GM19397 (cell line): Measurements from ENCODE around the gene STARD3.

ENCODE experiments used
- ATAC-seq: cut with Tn5 transposase; IDR thresholded peaks from one replicate; pipeline ENCODE4 v1.9.1; 2021; ENCODE audit warnings: mild to moderate bottlenecking, moderate library complexity; ENCODE audit not compliant: unreplicated experiment

Gene STARD3

DNA sequence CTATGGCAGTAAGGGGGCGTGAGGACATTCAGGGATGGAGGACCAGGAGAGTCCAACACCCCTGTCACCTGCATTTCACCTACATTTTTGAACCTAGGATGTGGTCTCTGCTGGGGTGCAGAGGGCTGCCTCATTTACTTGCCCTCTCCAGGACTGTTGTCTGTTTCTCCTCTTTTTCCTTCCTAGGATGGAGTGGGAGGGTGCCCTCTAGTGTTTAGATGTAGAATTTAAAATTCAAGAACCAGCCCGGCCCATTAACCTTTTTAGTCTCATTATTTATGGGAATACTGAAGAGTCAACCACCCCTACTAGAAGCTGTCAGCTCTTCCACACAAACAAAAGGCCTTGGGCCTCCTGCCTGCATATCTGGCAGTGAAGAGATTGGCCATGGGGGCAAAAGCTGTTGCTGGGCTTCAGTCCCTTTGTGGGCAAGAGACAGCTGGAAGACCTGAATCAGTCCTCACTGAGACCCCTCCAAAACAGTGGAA is 2.5 kb upstream of the STARD3 start:
- no peak for ATAC-seq

DNA sequence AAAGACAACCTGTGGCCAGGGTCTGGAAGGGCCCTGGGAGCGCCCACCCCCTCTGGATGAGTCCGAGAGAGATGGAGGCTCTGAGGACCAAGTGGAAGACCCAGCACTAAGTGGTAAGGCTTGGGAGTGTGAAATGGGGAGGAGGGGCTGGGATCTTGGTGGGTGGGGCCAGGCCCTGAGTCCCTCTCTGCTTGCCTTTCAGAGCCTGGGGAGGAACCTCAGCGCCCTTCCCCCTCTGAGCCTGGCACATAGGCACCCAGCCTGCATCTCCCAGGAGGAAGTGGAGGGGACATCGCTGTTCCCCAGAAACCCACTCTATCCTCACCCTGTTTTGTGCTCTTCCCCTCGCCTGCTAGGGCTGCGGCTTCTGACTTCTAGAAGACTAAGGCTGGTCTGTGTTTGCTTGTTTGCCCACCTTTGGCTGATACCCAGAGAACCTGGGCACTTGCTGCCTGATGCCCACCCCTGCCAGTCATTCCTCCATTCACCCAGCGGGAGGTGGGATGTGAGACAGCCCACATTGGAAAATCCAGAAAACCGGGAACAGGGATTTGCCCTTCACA is 1.2 kb upstream of the STARD3 start:
- no peak for ATAC-seq

DNA sequence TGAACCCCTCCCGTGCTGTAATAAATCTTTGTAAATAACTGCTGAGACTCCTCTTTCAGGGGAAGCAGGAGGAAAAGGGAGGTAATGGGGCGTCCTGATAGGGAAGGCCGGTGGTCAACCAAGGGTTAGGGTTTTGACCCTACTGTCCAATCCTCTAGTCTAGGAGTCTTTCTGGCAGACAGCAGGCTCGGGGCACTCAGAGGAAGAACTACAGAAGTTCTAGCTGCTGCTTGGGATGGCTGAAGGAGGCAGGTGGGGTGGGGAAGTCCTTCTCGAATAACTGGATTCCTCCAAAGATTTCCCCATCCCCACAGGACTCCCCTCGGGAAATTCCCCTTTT is 387 bp upstream of the STARD3 start:
- peak; percentile 15 for ATAC-seq

DNA sequence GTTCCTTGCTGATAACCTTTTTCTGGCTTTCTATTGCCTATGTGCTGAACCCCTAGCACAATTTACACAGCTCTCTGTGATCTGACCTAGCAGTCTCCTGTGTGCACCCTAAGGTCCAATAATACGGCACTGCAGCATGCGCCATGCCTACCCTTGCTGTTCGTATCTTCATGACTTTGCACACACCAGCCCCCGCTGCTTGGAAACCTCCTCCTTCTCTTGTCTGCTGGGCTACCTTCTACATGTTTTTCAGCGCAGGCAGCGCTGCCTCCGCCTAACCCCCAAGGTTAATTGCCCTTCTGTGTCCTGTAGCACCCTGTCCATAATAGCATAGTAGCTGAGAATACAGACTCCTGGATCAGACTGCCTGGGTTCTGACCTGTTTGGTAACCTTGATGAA is 1.4 kb downstream of the STARD3 start:
- ATAC-seq = no peak

DNA sequence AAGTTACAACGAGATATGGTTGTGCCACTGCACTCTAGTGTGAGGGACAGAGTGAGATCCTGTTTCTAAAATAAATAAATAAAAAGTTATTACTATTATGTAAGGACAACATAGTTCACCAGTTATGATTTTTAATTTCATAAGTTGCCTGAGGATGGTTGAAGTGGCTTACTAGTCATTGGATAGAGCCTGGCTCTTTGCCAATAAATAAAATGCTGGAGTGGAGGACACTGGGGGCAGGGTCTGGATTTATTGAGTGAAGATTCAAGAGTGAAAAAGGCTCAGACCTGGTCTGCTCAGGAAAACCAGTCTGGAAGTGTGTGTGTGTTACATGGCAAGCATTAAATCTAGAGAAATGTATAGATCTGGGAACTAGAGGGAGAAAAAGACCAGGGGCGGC is 2.1 kb downstream of the STARD3 start:
- no peak for ATAC-seq

DNA sequence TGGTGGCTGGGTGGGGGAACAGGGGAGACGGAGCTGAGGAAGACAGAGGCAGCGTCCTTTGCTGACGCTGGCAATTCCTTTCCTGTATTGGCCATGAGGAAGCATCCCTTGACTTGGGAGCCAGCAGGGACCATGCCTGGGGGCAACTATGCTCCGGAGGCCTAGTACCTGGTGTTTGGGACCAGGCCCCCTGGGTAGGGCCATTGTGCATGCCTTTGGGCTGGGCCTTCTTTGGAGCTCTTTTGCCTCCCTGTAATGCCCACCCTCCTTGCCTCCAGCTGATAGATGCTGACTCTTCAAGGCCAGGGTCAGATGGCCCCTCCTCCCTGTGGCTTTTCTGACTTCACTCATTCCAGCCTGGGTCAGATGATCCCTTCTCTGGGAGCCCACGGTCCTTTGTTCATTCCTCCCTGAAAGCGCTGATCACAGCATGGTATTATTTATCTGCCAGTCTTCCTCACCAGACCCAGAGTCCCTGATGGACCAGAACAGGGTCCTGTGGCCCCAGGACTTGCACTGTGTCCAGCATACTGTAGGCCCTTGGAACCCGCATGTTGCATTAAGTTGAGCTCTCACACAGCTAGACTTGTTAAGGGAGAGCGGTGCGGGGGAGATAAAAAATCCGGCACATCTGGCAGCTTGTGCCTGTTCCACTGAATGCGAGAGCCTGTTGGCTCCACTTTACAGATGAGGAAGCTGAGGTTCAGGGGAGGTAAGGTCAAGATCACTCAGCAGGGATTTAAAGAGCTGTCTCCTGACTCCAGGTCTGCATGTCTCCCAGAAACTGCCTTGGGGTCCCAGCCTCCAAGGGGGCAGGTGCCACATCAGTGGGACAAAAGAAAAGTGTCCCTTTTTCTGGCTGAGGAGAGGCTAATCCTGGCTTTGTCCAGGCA is 2.9 kb downstream of the STARD3 start:
- ATAC-seq = no peak

DNA sequence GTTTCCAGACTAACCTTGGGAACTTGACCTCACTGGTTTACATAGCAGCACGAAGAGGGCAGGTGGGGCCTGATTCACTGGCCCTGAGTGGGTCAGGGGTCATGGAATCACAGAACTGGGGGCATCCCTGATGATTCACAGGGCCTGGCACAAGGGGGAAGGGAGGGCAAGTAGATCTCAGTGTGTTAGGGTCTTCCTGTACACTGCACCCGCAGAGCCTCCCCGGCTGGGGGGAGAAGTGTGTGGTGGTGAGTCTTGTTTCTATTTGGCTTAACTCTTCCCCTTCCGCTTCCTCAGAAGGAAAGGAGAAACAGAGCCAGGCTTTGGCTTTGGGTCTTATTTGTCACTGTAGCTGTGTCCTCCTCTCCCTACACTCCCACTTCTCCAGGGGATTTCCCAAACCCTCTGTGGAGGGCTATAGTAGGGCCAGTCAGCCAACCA is 3.7 kb downstream of the STARD3 start:
- ATAC-seq = no peak

DNA sequence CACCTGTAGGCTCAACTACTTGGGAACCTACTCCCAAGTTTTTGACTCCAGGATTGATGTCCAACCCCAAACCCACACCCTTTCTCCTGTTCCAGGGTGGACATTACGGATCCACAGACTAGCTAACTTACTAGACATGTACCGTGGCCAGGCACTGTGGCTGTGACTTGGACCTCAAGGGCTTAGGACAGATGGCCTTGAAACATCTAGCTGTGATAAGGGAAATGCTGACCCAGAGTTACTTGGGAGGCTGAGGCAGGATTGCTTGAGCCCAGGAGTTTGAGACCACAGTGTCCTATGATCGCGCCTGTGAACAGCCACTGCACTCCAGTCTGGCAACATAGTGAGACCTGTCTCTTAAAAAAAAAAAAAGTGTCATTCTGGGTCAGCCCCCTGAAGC is 4.2 kb downstream of the STARD3 start:
- ATAC-seq = no peak

DNA sequence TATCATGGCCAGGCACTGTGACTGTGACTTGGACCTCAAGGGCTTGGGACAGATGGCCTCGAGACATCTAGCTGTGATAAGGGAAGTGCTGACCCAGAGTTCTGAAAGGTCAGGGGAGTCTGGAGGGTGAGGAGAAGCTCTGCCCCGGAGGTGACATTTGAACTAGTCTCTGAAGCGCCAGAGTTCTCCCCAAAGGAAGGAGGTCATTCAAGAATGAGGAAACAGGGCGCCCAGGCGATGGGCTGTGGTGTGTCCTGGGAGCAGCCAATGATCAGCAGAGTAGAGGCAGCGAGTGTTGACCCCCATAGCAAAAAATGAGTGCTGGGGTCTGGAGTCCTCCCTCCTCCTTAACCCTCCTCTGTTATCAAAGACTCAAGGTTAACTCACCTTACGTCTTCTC is 4.9 kb downstream of the STARD3 start:
- no peak for ATAC-seq

DNA sequence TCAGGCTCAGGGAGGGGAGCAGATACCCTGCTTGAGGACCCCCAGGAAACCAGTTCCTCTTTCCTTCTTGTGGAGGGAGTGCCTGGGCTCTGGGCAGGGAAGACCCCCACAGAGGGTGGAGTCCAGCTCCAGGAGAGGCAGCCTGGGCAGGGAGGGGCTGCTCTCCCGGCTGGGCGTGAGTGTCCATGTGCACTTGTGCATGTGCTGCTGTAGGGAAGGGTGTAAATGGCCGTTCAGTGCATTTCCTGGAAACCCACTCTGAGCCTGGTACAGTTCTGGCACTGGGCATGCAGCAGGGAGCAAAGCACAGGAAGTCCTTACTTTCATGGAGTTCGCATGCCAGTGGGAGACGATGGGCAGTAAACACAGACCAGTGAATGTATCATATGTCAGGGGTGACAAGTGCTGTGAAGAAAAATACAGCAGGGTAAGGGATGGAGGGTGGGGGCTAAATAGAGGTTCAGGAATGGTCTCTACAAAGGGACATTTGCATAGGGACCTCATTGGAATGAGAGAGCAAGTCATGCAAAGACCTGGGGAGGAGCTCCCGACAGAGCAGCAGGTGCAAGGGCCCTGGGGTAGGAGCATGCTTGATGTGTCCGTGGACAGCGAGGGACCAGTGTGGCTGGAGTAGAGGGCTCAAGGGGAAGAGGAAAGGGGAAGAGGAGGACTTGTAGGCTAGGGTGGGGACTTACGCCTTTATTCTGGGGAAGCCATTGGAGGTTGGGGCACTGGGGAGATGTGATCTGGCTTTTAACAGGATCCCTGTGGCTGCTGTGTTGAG is 5.5 kb downstream of the STARD3 start:
- no peak for ATAC-seq

DNA sequence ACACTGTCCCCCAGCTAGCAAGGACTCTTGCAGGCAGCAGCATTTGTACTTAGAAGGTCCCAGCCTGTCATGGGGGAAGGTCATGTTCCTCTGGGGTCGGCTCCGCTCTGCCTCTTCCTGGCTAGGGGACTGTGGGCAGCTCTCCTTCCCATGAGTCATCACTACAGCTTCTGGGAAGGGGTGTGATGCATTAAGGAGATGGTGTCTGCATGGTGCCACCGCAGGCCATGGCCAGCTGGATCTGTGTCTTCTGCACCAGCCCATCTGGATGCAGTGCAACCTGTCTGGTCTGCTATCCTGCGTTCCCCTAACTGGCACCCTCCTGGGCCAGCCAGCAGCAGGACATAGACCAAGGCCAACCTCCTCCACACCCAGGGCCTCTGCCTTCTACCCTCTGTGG is 6.3 kb downstream of the STARD3 start:
- no peak for ATAC-seq

DNA sequence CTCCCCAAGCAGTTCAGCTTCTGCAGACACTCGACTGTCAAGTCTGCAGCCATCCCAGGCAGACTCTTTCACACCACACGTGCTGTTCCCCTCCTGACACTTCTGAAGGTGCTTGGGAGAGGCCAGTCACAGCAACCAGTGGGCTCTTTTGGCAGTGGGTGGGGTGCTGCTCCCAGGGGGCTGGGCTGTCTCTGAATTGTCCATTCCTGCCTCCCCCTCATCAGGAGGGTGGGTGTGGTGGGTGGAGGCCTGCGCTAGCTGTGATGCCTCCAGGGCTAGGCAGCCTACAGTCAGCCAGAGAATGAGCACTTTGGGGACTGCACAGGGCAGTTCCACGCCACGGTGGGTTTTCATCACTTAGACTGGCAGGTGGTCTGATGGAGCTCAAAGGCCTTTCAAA is 10.3 kb downstream of the STARD3 start:
- no peak for ATAC-seq

DNA sequence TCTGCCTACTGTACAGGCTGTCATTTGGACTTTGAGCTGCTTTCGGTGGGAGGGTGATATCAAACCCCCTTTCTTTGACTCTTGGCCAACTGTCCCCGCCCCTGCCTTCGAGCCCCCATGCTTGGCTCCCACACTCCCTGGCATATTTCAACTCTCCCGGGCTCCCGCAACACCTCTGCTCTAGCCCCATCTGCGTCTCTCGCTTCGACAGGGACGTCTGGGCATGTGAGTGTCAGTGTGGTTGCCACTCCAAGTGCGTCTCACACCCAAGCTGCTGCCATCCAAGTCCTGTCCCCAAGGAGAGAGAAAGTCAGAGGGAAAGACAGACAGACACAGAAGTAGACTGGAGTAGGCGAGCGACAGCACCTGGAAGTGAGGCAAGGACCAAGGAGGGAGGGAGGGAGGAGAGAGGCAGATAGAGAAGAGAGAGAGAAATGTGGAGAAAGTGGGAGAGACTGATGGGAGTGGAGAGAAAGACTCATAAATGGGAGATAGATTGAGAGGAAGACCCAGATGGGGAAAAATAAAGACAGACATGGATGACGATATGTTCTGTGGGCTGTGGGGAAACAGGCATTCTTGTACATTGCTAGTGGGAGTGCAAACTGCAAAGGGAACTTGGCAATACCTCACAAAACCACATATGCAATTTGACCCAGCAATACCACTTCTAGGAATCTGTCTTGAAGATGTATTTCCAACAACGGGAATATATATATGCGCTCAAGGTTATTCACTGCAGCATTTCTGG is 11.8 kb downstream of the STARD3 start:
- no peak for ATAC-seq

DNA sequence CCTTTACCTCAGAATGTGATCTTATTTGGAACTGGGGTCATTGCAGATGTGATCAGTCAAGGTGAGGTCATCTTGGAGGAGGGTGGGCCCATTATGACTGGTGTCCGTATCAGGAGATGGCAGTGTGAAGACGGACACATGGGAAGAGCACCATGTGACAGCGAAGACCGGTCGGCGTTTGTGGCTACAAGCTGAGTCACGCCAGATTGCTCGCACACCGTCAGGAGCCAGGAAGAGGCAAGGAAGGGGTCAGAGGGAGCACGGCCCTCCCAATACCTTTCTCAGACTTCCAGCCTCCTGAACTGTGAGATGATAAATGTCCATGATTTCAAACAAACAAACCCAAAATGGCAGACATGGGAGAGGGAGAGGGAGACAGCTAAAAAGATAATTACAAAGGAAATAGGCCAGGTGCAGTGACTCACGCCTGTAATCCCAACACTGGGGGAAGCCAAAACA is 13.2 kb downstream of the STARD3 start:
- no peak for ATAC-seq

DNA sequence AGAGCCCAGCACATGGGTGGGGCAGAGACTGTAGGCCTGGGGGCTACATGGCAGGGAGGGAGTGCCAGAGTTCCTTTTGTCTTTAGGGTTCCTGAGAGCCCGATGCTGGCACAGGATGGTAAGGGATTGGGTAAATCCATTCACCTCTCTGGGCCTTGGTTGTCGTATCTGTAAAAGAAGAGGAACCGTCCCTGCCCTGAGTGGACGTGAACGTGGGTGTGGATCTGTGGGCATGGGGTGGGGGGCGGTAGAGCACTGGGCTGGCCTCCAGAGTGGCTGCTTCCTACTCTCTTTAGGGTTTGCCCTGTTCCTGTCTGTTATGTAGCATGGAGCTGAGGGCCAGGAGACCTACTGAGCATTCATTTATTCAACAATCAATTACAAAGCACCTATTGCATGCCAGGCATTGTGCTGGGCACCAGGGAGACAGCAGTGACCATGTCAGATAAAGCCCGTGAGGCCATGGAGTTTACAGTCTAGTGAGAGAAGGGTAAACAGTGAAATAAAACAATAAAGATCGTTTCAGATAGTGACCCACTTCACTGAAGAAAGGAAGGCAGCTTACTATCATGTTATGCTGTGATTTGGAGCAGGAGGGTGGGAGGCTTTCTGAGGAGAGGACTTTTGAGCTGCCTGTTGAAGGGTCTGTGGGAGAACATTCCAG is 15.1 kb downstream of the STARD3 start:
- no peak for ATAC-seq

DNA sequence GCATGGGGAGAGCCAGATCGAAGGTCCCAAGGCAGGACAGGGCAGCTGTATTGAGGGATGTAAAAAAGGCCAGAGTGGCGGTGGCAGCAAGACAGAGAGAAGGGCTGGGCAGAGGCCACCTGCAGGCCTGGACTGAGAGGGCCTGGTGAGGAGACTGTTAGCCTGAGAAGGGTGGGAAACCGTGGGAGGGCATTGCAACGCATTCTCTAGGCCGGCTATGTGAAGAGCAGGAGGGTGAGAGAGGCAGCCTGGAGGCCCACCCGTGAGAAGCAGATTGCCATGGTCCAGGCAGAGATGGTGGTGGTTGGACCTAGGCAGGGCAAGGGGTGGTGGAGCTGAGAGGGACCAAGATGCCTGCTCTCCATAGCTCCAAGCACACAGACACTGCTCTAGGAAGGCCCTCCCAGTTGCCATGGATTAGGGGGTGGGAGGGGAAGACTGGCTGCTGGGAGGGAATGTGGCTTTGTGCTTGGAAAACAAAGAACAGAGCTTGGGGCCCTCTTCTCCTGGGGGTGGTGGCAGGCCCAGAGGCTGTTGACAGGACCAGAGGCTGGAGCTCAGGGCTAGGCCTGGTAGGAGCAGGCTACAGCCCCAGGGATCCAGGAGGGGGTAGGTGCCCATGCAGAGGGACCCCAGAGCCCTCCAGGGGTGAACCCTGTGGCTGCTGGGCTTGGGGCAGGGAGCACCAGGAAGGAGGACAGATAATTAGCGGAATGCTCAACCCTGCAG is 15.8 kb downstream of the STARD3 start:
- no peak for ATAC-seq

DNA sequence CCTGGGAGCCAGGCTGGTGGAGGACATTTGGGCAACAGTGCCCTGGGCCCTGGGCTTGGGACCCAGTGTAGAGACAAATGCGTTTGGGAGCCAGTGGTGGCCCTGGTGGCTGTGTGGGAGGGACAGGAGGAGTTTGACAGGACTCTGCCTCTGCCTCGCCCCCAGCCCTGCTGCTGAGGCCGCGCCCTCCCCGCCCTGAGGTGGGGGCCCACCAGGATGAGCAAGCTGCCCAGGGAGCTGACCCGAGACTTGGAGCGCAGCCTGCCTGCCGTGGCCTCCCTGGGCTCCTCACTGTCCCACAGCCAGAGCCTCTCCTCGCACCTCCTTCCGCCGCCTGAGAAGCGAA is 16.3 kb downstream of the STARD3 start:
- no peak for ATAC-seq

DNA sequence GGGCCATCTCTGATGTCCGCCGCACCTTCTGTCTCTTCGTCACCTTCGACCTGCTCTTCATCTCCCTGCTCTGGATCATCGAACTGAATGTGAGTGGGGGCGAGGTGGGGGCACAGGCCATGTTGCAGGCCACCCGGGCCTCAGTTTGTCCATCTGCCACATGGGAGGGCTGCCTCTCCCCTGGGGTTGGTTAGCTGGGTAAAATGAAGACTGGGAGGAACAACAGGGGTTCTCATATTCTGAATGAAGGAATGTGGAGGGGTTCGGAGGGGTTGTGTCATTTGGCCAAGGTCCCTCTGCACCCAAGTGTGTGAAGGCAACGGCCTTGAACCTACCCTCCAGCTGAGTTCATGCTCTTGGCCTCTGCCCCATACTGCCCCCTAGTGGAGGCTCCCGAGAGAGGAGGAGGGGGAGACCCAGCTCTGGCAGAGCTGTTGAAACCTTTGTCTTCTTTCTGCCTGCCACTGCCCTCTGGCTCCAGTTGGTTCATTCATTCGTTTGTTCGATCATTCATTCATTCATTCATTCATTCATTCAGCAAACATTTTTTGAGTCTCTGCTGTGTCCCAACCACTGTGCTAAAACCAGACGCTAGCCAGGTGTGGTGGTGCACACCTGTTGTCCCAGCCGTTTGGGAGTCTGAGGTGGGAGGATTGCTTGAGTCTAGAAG is 16.9 kb downstream of the STARD3 start:
- ATAC-seq = no peak

DNA sequence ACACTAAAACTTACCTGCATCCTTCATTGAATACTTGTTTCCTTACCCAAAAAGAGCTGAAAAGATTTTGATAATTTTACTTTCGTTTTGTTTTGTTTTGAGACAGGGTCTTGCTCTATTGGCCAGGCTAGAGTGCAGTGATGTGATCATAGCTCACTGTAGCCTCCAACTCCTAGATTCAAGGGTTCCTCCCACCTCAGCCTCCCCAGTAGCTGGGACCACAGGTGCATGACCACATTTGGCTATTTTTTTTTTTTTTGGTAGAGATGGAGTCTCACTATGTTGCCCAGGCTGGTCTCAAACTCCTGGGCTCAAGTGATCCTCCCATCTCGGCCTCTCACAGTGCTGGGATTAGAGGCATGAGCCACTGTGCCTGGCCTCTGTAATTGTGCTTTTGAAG is 18.2 kb downstream of the STARD3 start:
- no peak for ATAC-seq
